ENCODE results near the gene TRMT10C. TPM values are rescaled to one million over a fixed set of nuclear protein-coding genes. Genes with fewer than 3 reads are reported as not detected.

The TRMT10C gene
- 28.4 and 29.2 TPM in 2 replicates for total RNA-seq (2014; rRNA removed; shearing (Covaris generic))

GRCh38 chr3:101561630-101562328 is at the start of gene TRMT10C:
TSS of gene TRMT10C (plus strand) at chr3:101561868. CDS start at chr3:101564782, 2,914 bp downstream.
- Histone ChIP-seq H3K36me3 (peaks cover 27% of the 10 kb centered on the region), H3K27me3 (replicated peaks) (no peaks in the 10 kb centered on the region; the same call in 1 of the 2 replicates), H3K9me3 (replicated peaks) (no peaks in the 10 kb centered on the region)

GRCh38 chr3:101512396-101512645 is 49.3 kb upstream of the TRMT10C start:
- peak overlapping the region; percentile 97 for H3K27ac ChIP-seq
- 0 out of 2 replicates have a peak, but pooled peaks cover under 1% of the 10 kb centered on the region for H3K27me3 ChIP-seq (replicated peaks)
- no peaks in the 10 kb centered on the region for H3K9me3 ChIP-seq (replicated peaks)
- peaks cover 14% of the 10 kb centered on the region for H3K4me1 ChIP-seq (replicated peaks)
- peaks cover 6% of the 10 kb centered on the region; the same call in 1 of the 2 replicates for H3K36me3 ChIP-seq
- H3K4me3 ChIP-seq = peak overlapping the region; percentile 57
- peak in 1 of 2 experiments; percentile 74 for DNase-seq (ENCODE audit: low read depth in 1 of 2, low spot score in 2 of 2)

More at GRCh38 chr3:101561630-101562328, at the start of gene TRMT10C:
- Histone ChIP-seq H3K27ac (peak within 1 kb of the TSS; percentile 70), H3K4me3 (peak within 1 kb of the TSS; percentile 54), H3K4me1 (replicated peaks) (peaks cover 7% of the 10 kb centered on the region)
- DNase-seq (ENCODE audit: low read depth in 1 of 2, low spot score in 2 of 2) = peak; percentile 88 to 91

DNA sequence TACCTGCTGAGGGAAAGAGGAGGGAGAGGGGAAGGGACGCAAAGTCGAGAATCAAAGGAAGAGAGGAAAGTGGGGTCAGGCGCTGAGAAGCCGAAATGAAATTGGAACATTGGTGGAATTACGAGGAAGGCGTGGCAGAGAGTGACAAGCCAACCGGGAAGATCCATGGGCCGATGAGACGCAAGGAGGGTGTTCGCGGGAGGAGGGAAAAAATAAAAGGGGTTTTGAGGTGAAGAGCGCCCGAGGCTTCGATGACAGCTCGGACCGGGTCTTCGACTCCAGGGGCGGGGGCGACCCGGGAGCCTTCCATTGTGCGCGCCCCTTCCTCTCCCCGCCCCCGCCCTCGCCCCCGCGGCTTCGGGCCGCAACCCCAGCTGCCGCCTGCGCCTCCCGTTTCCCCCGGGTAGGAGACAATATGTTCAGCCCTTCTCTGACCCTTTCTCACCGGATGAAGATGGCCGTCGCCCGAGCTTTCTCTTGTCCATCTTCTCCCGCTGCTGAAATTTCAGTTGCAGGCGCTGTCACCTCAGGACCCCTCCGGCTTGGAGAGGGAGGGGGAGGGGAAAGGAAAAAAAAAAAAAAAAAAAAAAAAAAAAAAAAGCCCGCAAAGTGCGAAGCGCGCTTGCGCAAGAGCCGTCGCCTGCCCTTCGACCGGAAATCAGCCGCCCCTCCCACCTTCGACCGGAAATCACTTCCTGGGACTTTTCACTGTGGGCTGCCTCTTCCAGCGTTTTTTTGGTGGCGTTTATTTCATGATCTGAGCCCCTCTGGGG is 48.8 kb upstream of the TRMT10C start, which contains the start of gene SENP7:
SENP7 (minus strand) TSS at position 567 of the 773 bp plus-strand sequence; CDS start at position 485, 82 bp downstream.
- peaks cover 14% of the 10 kb centered on the region for H3K4me1 ChIP-seq (replicated peaks)
- H3K36me3 ChIP-seq = peaks cover 6% of the 10 kb centered on the region; the same call in 1 of the 2 replicates
- H3K27ac ChIP-seq = peak within 1 kb of the TSS; percentile 97
- 0 out of 2 replicates have a peak, but pooled peaks cover 2% of the 10 kb centered on the region for H3K27me3 ChIP-seq (replicated peaks)
- peak; percentile 77 to 95 for DNase-seq (ENCODE audit: low read depth in 1 of 2, low spot score in 2 of 2)
- H3K4me3 ChIP-seq = peak within 1 kb of the TSS; percentile 57
- H3K9me3 ChIP-seq (replicated peaks) = no peaks in the 10 kb centered on the region

- Histone ChIP-seq H3K4me3 (peak overlapping the region; percentile 57), H3K27me3 (replicated peaks) (0 out of 2 replicates have a peak, but pooled peaks cover 2% of the 10 kb centered on the region), H3K9me3 (replicated peaks) (no peaks in the 10 kb centered on the region), H3K36me3 (peaks cover 6% of the 10 kb centered on the region; the same call in 1 of the 2 replicates), H3K27ac (peak overlapping the region; percentile 97), H3K4me1 (replicated peaks) (peaks cover 14% of the 10 kb centered on the region)
- no peak for DNase-seq (ENCODE audit: low read depth in 1 of 2, low spot score in 2 of 2)
Observed at GRCh38 chr3:101513419-101513986, 48.2 kb upstream of the TRMT10C start.

DNA sequence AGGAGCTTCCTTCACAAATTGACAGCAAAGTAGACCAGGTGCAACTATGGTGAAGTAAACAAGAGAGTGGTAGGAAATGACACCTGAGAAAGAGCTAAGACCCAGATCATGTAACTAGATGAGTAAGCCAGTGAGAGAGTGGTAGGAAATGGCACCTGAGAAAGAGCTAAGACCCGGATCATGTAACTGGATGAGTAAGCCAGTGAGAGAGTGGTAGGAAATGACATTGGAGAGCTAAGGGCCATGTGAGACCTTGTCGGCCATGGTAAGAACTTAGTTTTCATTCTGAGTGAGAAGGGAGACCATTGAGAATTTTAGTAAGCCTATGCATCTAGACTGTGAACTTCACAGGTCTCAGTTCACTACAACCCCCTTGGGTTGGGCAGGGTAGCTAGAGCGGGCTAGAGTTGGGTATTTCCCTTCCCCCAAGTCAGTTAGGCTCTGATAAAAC is 43.2 kb upstream of the TRMT10C start:
- DNase-seq (ENCODE audit: low read depth in 1 of 2, low spot score in 2 of 2) = no peak
- Histone ChIP-seq H3K4me1 (replicated peaks) (no peaks in the 10 kb centered on the region), H3K27me3 (replicated peaks) (0 out of 2 replicates have a peak, but pooled peaks cover 2% of the 10 kb centered on the region), H3K27ac (no peak overlapping the region), H3K4me3 (no peak overlapping the region), H3K36me3 (no peaks in the 10 kb centered on the region), H3K9me3 (replicated peaks) (no peaks in the 10 kb centered on the region)

DNA sequence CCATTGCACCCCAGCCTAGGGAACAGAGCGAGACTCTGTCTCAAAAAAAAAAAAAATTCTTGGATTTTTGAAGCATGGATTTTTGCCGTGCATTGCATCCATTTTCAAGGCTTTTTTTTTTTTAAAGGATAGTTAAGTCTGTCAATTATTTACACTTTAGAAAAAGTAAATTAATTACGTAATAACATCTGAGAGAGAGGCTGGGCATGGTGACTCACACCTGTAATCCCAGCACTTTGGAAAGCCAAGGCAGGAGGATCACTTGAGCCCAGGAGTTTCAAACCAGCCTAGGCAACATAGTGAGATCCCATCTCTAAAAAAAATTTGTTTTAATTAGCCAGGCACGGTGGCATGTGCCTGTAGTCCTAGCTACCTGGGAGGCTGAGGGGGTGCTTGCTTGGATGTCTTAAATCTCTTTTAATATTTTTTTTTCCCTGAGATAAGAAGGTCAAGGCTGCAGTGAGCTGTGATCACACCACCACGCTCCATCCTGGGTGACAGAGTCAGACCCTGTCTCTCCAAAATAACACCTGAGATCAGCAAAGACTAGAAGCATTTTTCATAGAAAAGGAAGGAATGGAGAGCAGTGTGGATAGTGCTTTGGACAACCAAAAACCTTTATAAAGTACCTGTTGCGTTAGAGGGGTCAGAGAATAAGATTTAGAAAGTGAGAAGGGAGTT is 41.8 kb upstream of the TRMT10C start:
- H3K4me1 ChIP-seq (replicated peaks) = no peaks in the 10 kb centered on the region
- DNase-seq (ENCODE audit: low read depth in 1 of 2, low spot score in 2 of 2) = no peak
- no peak overlapping the region for H3K27ac ChIP-seq
- no peak overlapping the region for H3K4me3 ChIP-seq
- 0 out of 2 replicates have a peak, but pooled peaks cover 2% of the 10 kb centered on the region for H3K27me3 ChIP-seq (replicated peaks)
- H3K36me3 ChIP-seq = no peaks in the 10 kb centered on the region
- H3K9me3 ChIP-seq (replicated peaks) = no peaks in the 10 kb centered on the region

GRCh38 chr3:101521211-101521701 is 40.4 kb upstream of the TRMT10C start:
- no peak overlapping the region for H3K4me3 ChIP-seq
- DNase-seq (ENCODE audit: low read depth in 1 of 2, low spot score in 2 of 2) = no peak
- H3K9me3 ChIP-seq (replicated peaks) = no peaks in the 10 kb centered on the region
- no peak overlapping the region for H3K27ac ChIP-seq
- no peaks in the 10 kb centered on the region for H3K4me1 ChIP-seq (replicated peaks)
- H3K36me3 ChIP-seq = no peaks in the 10 kb centered on the region
- 0 out of 2 replicates have a peak, but pooled peaks cover 2% of the 10 kb centered on the region for H3K27me3 ChIP-seq (replicated peaks)

GRCh38 chr3:101527441-101527840 is 34.2 kb upstream of the TRMT10C start:
- H3K27ac ChIP-seq = no peak overlapping the region
- DNase-seq (ENCODE audit: low read depth in 1 of 2, low spot score in 2 of 2) = no peak
- no peaks in the 10 kb centered on the region for H3K36me3 ChIP-seq
- H3K4me3 ChIP-seq = no peak overlapping the region
- peaks cover 9% of the 10 kb centered on the region for H3K4me1 ChIP-seq (replicated peaks)
- no peaks in the 10 kb centered on the region for H3K27me3 ChIP-seq (replicated peaks)
- H3K9me3 ChIP-seq (replicated peaks) = no peaks in the 10 kb centered on the region

- no peak overlapping the region for H3K27ac ChIP-seq
- H3K27me3 ChIP-seq (replicated peaks) = no peaks in the 10 kb centered on the region
- H3K4me3 ChIP-seq = no peak overlapping the region
- no peak for DNase-seq (ENCODE audit: low read depth in 1 of 2, low spot score in 2 of 2)
- peaks cover 9% of the 10 kb centered on the region for H3K4me1 ChIP-seq (replicated peaks)
- no peaks in the 10 kb centered on the region for H3K9me3 ChIP-seq (replicated peaks)
- no peaks in the 10 kb centered on the region for H3K36me3 ChIP-seq
Observed at GRCh38 chr3:101527906-101528305, 33.8 kb upstream of the TRMT10C start.

DNA sequence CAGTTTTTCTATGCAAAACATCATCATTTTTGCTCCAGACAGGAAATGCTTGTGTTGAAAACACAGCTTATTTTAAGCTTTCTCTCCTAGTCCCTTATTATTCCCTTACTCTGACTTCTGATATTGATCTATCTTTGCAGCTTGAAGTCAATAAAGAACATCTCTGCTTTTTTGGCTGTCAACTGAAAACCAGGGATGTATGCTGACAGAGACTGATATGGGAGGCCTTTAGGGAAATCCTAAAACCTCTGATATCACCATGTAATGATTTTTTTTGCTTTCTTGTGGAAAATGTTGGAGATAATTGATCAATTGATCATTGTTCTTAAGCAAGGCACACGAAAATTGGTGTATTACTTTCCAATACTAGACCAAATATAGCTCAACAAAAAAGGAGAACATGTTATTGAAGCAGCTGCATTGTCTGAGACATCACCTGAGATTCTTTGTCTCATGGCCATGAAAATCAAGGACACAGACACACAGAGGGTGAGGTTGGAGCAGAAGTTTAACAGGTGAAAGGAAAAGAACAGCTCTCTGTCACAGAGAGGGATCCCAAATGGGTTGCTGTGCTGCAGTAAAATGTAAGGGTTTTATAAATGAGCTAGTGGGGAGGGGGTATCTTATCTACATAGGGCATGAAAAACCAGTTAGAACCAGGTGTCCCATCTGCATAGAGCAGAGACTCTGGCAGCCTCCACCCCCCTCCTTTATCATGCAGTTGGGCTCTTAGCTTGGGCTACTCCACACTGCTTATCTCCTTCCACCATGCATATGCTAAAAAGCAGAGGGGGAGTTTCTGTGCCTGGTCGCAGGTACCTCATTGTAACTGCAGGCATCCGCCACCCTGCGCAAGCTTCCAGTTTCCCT is 31.6 kb upstream of the TRMT10C start:
- H3K27me3 ChIP-seq (replicated peaks) = no peaks in the 10 kb centered on the region
- H3K4me3 ChIP-seq = no peak overlapping the region
- DNase-seq (ENCODE audit: low read depth in 1 of 2, low spot score in 2 of 2) = no peak
- peaks cover 9% of the 10 kb centered on the region for H3K4me1 ChIP-seq (replicated peaks)
- H3K9me3 ChIP-seq (replicated peaks) = no peaks in the 10 kb centered on the region
- H3K36me3 ChIP-seq = no peaks in the 10 kb centered on the region
- no peak overlapping the region for H3K27ac ChIP-seq

DNA sequence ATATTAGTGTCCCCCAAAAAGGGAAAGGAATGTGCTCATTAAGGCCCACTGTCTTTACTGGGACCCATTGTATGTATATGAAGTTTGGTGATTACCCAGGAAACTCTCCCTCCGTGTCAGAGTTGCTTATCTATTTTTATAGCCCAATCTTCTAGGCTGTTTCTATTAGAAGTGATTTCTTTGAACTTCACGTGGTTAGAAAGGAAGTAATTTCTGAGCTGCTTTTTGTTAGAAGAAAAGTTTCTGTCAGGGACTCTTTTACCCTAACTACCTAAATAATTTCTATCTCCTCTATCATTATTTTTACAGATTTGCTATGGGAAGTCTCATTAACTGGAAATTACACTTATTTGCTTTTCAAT is 31.0 kb upstream of the TRMT10C start:
- no peaks in the 10 kb centered on the region for H3K36me3 ChIP-seq
- H3K27me3 ChIP-seq (replicated peaks) = no peaks in the 10 kb centered on the region
- H3K9me3 ChIP-seq (replicated peaks) = no peaks in the 10 kb centered on the region
- H3K4me3 ChIP-seq = no peak overlapping the region
- no peak overlapping the region for H3K27ac ChIP-seq
- peaks cover 9% of the 10 kb centered on the region for H3K4me1 ChIP-seq (replicated peaks)
- DNase-seq (ENCODE audit: low read depth in 1 of 2, low spot score in 2 of 2) = no peak

GRCh38 chr3:101531473-101532086 is 30.1 kb upstream of the TRMT10C start:
- peak in 1 of 2 experiments; percentile 23 for DNase-seq (ENCODE audit: low read depth in 1 of 2, low spot score in 2 of 2)
- H3K27ac ChIP-seq = no peak overlapping the region
- no peaks in the 10 kb centered on the region for H3K36me3 ChIP-seq
- no peaks in the 10 kb centered on the region for H3K9me3 ChIP-seq (replicated peaks)
- no peak overlapping the region for H3K4me3 ChIP-seq
- H3K27me3 ChIP-seq (replicated peaks) = no peaks in the 10 kb centered on the region
- peaks cover 9% of the 10 kb centered on the region for H3K4me1 ChIP-seq (replicated peaks)
